Measurements from ENCODE around the gene RIN3. TPM values are rescaled to one million over a fixed set of nuclear protein-coding genes. Genes with fewer than 3 reads are reported as not detected.

The RIN3 gene
- total RNA-seq, 1 experiment from 2014 or later, result 1.5 TPM

- Histone ChIP-seq H3K9ac (ENCODE audit: extremely low read depth, insufficient read length, low read length) (no peak overlapping the region), H3K79me1 (ENCODE audit: insufficient read depth, low read depth, low read length, poor library complexity, severe bottlenecking) (no peaks in the 10 kb centered on the region), H3K27ac (ENCODE audit: insufficient read length, low read depth, low read length) (no peak overlapping the region), H3K56ac (ENCODE audit: insufficient read length, low read depth, low read length) (no peak overlapping the region), H4K20me1 (ENCODE audit: control insufficient read depth, insufficient read depth, insufficient read length) (no peaks in the 10 kb centered on the region), H4K91ac (ENCODE audit: insufficient read length, low read depth, low read length) (no peak overlapping the region), H2BK15ac (ENCODE audit: low read depth, low read length) (no peak overlapping the region), H3K27me3 (ENCODE audit: insufficient read depth, low read length) (no peaks in the 10 kb centered on the region), H2BK20ac (ENCODE audit: low read depth, low read length, poor library complexity, severe bottlenecking) (no peak overlapping the region), H3K4me1 (ENCODE audit: insufficient read depth, low read length) (no peaks in the 10 kb centered on the region), H2BK12ac (ENCODE audit: insufficient read length, low read depth, low read length) (no peak overlapping the region), H2AK5ac (ENCODE audit: insufficient read length, low read length) (no peak overlapping the region), H2BK120ac (ENCODE audit: low read depth, low read length, poor library complexity, severe bottlenecking) (no peak overlapping the region), H3K14ac (ENCODE audit: insufficient read depth, low read length) (no peak overlapping the region), H3K4me2 (ENCODE audit: insufficient read depth, insufficient read length, low read length) (no peak overlapping the region), H2BK5ac (ENCODE audit: insufficient read length, low read length) (no peak overlapping the region), H3T11ph (ENCODE audit: low read length) (no peak overlapping the region), H4K5ac (ENCODE audit: insufficient read length, low read depth, low read length) (no peak overlapping the region), H2AFZ (ENCODE audit: low read length) (no peak overlapping the region), H3K9me3 (ENCODE audit: control insufficient read depth, low read depth, low read length) (no peaks in the 10 kb centered on the region), H3K18ac (ENCODE audit: insufficient read length, low read depth, low read length) (no peak overlapping the region), H3K23ac (ENCODE audit: insufficient read length, low read depth, low read length) (no peak overlapping the region), H3K23me2 (ENCODE audit: insufficient read length, low read depth, low read length, poor library complexity, severe bottlenecking) (no peaks in the 10 kb centered on the region), H3K4ac (ENCODE audit: low read depth, low read length) (no peak overlapping the region), H3K79me2 (ENCODE audit: insufficient read depth, low read length) (no peaks in the 10 kb centered on the region), H4K8ac (replicated peaks; ENCODE audit: insufficient read length, low read depth, low read length) (no peak overlapping the region)
- no CpG with 5 or more reads among the region's 10 CpGs for WGBS (ENCODE audit: extremely low coverage, insufficient read length, low lambda C conversion rate)
- no peaks in the 10 kb centered on the region for H3K9me3 Mint-ChIP-seq
- H3K36me3 Mint-ChIP-seq (ENCODE audit: insufficient read depth in 1 of 3, low read depth in 3 of 3), result peaks cover 0 to 15% (median 9%) of the 10 kb centered on the region in 3 experiments; a peak in 6 of 7 replicates
- no peak overlapping the region for H3K4me3 Mint-ChIP-seq
- no peaks in the 10 kb centered on the region for H3K27me3 Mint-ChIP-seq (ENCODE audit: low read depth)
- H3K4me1 Mint-ChIP-seq, result no peaks in the 10 kb centered on the region
- H3K27ac Mint-ChIP-seq, result peak overlapping the region in 1 of 3 experiments; percentile 72; a peak in 1 of 7 replicates
- no peak for TF ChIP-seq CTCF (conservative IDR thresholded peaks at IDR 0.05)
- no peak for DNase-seq
These were observed 202.6 kb downstream of the RIN3 start for GRCh38 chr14:92716131-92716530.
